Karpas-422 (cell line): ENCODE data around the gene ACADM. TPM values are rescaled to one million over a fixed set of nuclear protein-coding genes. Genes with fewer than 3 reads are reported as not detected.

Experiments used
- small RNA-seq: library from RNA; depleted of rRNA; stranded (forward); fragments of <200 nt; gene quantifications from one replicate; pipeline ENCODE3, GENCODE V24; 2014
- total RNA-seq: library from RNA; depleted of rRNA; stranded (reverse); fragments of >200 nt; shearing (Covaris generic); gene quantifications from 2 replicates; pipeline ENCODE4 v1.2.3, GENCODE V29; 2014; ENCODE audit warnings: low replicate concordance; rRNA removed

Gene ACADM
- total RNA-seq, 1 experiment from 2014 or later: 104 TPM

Small RNAs within 50 kb of the gene (small RNA-seq; reads per million reads assigned to genes)
- gene SNORD45A (not detected), gene SNORD45B (not detected), gene SNORD45C (not detected)

Other genes starting within 250 kb of the ACADM start
- 0.04 TPM in 1 of 2 replicates, not detected in the other for gene SLC44A5, start 113.6 kb upstream of the ACADM start, total RNA-seq
- 59.2 and 114 TPM in 2 replicates for gene RABGGTB, start 61.5 kb downstream of the ACADM start, total RNA-seq
- not detected in 2 replicates for gene MSH4, start 72.2 kb downstream of the ACADM start, total RNA-seq
- not detected in 2 replicates for gene ASB17, start 207.7 kb downstream of the ACADM start, total RNA-seq